Measurements from ENCODE around the gene TVP23A.

The TVP23A gene

GRCh38 chr16:10728003-10728887 lies 90.3 kb downstream of the TVP23A start:
- in situ Hi-C loops (cut with HindIII; ENCODE audit: low sequenced_read_pairs), result loop anchor here (25.0 kb wide), 1 partner anchor 191 kb away; no protein-coding TSS in a partner anchor

Measured in DLD1 (cell line).